ENCODE results near the gene ODC1. TPM values are rescaled to one million over a fixed set of nuclear protein-coding genes. Genes with fewer than 3 reads are reported as not detected.

Gene ODC1
- total RNA-seq, 1 experiment from 2014 or later, result 646 TPM

DNA sequence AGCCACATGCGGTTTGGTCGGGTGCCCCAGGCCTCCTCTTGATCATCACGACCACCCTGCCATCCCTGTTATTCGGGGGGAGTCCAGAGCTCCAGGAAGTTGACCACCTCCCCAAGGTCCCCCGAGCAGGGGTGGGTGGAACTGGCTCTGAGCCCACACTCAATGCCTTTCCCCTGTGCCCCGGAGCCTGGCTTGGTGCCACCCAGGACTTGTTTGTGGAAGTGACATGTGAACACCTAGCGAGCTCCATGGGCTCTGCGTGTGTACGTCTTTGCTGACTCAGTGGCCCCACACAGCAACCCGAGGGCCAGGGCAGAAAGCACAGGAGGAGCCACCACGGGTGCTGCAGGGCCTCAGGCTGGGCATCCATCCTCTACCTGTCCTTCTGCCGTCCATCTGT, 32.5 kb downstream of the ODC1 start:
- Histone ChIP-seq H3K9me3 (no peaks in the 10 kb centered on the region), H3K4me3 (no peak overlapping the region), H3K36me3 (peaks cover 56% of the 10 kb centered on the region), H3K27me3 (no peaks in the 10 kb centered on the region)
- DNase-seq, result no peak

- H3K9me3 ChIP-seq, result no peaks in the 10 kb centered on the region
- DNase-seq, result no peak
- H3K36me3 ChIP-seq, result peaks cover 58% of the 10 kb centered on the region
- H3K27me3 ChIP-seq, result no peaks in the 10 kb centered on the region
- no peak overlapping the region for H3K4me3 ChIP-seq
These were observed 33.1 kb downstream of the ODC1 start for GRCh38 chr2:10415048-10415447.

DNA sequence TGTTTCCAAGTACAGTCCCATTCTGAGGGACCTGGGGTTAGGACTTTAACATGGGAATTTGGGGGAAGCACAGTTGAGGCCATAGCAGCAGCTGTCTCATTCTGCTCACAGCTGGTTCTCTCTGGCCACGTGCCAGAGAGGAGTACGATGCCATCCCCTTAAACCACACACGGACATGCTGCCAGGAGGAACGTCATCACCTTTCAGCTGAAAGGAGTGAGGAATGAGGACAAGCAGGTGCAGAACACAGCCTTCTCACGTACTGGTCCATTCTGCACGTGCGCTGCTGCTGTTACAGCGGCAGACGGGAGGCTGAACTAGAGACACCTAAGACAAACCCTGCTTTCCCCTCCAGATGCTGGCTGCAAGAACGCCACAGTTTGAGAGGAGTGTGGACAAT, 33.5 kb downstream of the ODC1 start:
- DNase-seq, result peak; percentile 39
- H3K36me3 ChIP-seq, result peaks cover 59% of the 10 kb centered on the region
- no peak overlapping the region for H3K4me3 ChIP-seq
- no peaks in the 10 kb centered on the region for H3K27me3 ChIP-seq
- no peaks in the 10 kb centered on the region for H3K9me3 ChIP-seq

GRCh38 chr2:10413991-10414451, 34.1 kb downstream of the ODC1 start:
- Histone ChIP-seq H3K4me3 (no peak overlapping the region), H3K9me3 (no peaks in the 10 kb centered on the region), H3K27me3 (no peaks in the 10 kb centered on the region), H3K36me3 (peaks cover 61% of the 10 kb centered on the region)
- peak; percentile 73 for DNase-seq

GRCh38 chr2:10413503-10413902, 34.6 kb downstream of the ODC1 start:
- H3K27me3 ChIP-seq, result no peaks in the 10 kb centered on the region
- DNase-seq, result no peak

GRCh38 chr2:10412380-10412779, 35.7 kb downstream of the ODC1 start:
- no peaks in the 10 kb centered on the region for H3K27me3 ChIP-seq
- no peaks in the 10 kb centered on the region for H3K9me3 ChIP-seq
- peak; percentile 65 for DNase-seq

More at GRCh38 chr2:10413503-10413902, 34.6 kb downstream of the ODC1 start:
- no peaks in the 10 kb centered on the region for H3K9me3 ChIP-seq
- no peak overlapping the region for H3K4me3 ChIP-seq
- peaks cover 67% of the 10 kb centered on the region for H3K36me3 ChIP-seq

DNA sequence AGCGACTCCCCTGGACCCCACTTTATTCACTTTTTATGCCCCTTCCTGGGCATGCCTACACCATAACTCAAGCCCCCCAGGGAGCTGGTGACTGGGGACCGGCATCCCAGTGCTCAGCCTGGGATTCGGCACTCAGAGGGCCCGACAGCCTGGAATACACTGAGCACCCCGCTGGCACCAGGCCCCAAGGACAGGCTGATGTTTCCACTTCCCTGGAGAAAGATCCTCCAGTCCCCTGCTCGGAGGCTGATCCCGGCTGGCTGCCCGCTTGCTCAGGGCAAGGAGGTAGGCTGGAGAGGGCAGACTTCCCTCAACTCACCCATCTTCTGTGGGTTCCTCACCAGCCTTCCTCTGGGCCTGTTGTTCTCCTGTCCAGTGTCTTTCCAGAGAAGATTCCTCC, 36.6 kb downstream of the ODC1 start:
- Histone ChIP-seq H3K27me3 (no peaks in the 10 kb centered on the region), H3K36me3 (peaks cover 74% of the 10 kb centered on the region)

More at GRCh38 chr2:10412380-10412779, 35.7 kb downstream of the ODC1 start:
- peaks cover 69% of the 10 kb centered on the region for H3K36me3 ChIP-seq
- no peak overlapping the region for H3K4me3 ChIP-seq

DNA sequence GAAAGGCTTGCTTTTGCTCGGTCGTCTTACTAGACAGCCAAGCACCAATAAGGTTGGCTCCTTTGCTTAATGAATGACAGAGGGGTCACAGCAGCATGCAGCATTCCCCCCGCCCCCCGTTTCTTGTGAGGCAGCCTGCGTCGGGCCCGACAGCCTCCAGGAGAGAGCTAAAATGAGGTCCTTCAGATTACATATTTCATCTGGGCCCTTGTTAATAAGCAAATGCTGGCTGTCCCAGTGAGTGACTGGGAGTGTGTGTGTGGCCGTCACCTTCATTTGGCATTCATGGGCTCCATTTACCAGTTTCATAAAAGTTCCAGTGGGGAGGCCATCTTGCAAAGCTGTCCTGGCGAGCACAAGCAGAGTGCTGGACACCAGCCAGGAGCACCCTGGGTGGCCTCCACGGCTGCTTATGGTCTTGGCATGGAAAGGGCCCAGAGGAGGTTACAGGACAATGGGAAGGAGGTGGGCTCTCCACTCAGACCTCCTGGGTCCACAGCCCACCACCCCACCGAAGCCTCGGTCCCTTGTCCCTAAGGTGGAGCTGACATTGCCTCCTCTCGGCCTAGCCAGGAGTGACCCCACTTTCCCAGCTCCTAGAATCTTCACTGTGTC, 37.2 kb downstream of the ODC1 start:
- no peaks in the 10 kb centered on the region for H3K27me3 ChIP-seq
- no peak for DNase-seq
- no peak overlapping the region for H3K4me3 ChIP-seq
- peaks cover 76% of the 10 kb centered on the region for H3K36me3 ChIP-seq
- H3K9me3 ChIP-seq, result no peaks in the 10 kb centered on the region

More for the DNA sequence above, 36.6 kb downstream of the ODC1 start:
- no peaks in the 10 kb centered on the region for H3K9me3 ChIP-seq
- no peak overlapping the region for H3K4me3 ChIP-seq
- DNase-seq, result no peak

- no peak for DNase-seq
- Histone ChIP-seq H3K36me3 (peaks cover 74% of the 10 kb centered on the region), H3K27me3 (no peaks in the 10 kb centered on the region), H3K9me3 (no peaks in the 10 kb centered on the region), H3K4me3 (no peak overlapping the region)
These were observed 37.9 kb downstream of the ODC1 start for GRCh38 chr2:10410001-10410822.

DNA sequence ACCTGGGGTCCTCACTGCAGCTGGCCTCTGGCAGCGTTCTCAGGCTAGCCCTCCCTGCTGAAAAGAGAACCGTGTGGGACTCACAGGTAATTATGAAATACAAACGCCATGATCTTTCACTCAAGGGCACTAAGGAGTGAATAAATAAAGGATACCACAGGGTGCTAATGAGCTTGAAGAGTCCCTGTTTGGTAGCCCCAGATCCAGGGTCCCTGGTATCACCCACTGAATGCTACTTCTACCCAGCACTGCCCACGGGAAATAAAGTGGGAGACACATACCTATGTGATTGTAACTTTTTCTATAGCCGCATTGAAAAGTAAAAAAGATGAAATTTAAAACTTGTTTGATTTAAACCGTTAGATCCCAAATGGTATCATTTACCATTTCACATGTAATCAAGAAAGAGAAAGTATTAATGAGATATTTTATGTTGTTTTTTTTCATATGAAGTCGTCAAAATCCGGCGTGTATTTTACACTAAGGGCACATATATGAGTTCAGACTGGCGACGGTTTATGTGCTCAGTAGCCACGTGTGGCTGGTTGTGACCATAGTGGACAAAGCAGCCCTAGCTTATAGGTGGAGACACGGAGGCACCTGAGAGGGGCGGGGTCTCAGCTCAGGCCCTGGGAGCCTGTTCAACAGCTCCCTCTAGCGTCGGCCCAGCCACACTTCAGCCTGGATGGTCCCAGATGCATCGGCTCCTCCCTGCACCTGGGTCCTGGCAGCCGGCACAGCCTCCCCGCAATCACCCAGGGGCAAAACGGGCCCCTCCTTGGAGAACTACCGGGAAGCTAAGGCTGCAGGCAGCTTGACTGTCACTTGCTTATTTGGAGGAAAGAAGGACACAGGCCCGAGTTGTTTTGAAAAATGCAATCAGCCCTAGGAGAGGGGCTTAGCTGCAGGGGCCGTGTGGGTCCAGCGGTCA, 39.2 kb downstream of the ODC1 start:
- peak; percentile 67 for DNase-seq
- Histone ChIP-seq H3K9me3 (no peaks in the 10 kb centered on the region), H3K4me3 (no peak overlapping the region), H3K36me3 (peaks cover 70% of the 10 kb centered on the region), H3K27me3 (no peaks in the 10 kb centered on the region)

GRCh38 chr2:10407841-10408648, 40.1 kb downstream of the ODC1 start:
- H3K4me3 ChIP-seq, result no peak overlapping the region

DNA sequence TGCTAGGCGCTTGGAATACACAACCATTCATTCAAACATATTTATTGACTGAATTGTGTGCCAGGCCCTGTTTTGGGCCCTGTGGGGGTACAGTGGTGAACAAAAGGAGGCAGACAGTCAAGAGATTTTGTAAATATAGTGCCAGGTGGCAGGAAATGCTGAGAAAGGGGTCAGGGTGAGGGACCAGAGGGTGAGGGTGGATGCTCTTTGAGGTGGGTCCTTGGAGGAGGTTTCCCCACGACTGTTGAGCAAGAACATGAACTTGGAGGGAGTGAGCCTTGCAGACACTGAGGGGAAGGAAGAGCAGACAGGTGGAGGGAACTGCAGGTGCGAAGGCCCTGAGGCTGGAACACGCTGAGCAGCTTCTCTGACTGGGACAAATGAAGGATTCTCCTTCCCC, 40.7 kb downstream of the ODC1 start:
- DNase-seq, result no peak
- Histone ChIP-seq H3K36me3 (peaks cover 61% of the 10 kb centered on the region), H3K9me3 (no peaks in the 10 kb centered on the region), H3K4me3 (no peak overlapping the region), H3K27me3 (no peaks in the 10 kb centered on the region)

More at GRCh38 chr2:10407841-10408648, 40.1 kb downstream of the ODC1 start:
- Histone ChIP-seq H3K36me3 (peaks cover 66% of the 10 kb centered on the region), H3K27me3 (no peaks in the 10 kb centered on the region), H3K9me3 (no peaks in the 10 kb centered on the region)
- DNase-seq, result peak; percentile 92

GRCh38 chr2:10406491-10407188, 41.5 kb downstream of the ODC1 start:
- peaks cover 58% of the 10 kb centered on the region for H3K36me3 ChIP-seq
- H3K4me3 ChIP-seq, result no peak overlapping the region
- DNase-seq, result no peak
- no peaks in the 10 kb centered on the region for H3K9me3 ChIP-seq
- no peaks in the 10 kb centered on the region for H3K27me3 ChIP-seq

GRCh38 chr2:10406016-10406415, 42.1 kb downstream of the ODC1 start:
- Histone ChIP-seq H3K9me3 (no peaks in the 10 kb centered on the region), H3K36me3 (peaks cover 58% of the 10 kb centered on the region), H3K4me3 (no peak overlapping the region), H3K27me3 (no peaks in the 10 kb centered on the region)
- no peak for DNase-seq

DNA sequence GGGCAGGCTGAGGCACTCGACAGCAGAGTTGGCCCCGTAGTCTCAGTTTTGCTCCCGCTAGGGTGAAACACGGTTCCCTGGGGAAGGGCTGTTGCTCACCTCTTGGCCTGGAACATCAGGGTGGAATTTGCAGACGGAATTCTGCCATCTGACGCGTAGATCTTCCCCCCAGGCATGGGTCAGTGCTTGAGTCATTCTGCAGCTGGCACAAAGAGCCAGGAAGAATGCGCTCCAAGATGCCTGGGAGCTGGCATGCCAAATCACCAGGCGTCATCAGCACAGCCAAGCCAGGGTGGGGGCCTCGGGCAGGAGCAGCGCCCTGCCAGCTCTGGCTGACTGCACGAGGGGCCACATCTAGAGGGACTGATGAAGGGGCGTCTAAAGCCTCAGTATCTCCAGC, 42.7 kb downstream of the ODC1 start:
- peak; percentile 97 for DNase-seq
- no peak overlapping the region for H3K4me3 ChIP-seq
- peaks cover 58% of the 10 kb centered on the region for H3K36me3 ChIP-seq
- H3K9me3 ChIP-seq, result no peaks in the 10 kb centered on the region
- no peaks in the 10 kb centered on the region for H3K27me3 ChIP-seq

Data from MG63 (cell line).